Endothelial cell of hepatic sinusoid (primary cell): Measurements from ENCODE around the gene NHEJ1.

Source experiments
- in situ Hi-C: cut with HindIII; loops from 2 replicates; pipeline ENCODE4 v1.10.0; 2017; ENCODE audit warnings: low sequenced_read_pairs

Gene NHEJ1

GRCh38 chr2:219125225-219125885, 35.3 kb downstream of the NHEJ1 start:
- in situ Hi-C loops: no loop called here

DNA sequence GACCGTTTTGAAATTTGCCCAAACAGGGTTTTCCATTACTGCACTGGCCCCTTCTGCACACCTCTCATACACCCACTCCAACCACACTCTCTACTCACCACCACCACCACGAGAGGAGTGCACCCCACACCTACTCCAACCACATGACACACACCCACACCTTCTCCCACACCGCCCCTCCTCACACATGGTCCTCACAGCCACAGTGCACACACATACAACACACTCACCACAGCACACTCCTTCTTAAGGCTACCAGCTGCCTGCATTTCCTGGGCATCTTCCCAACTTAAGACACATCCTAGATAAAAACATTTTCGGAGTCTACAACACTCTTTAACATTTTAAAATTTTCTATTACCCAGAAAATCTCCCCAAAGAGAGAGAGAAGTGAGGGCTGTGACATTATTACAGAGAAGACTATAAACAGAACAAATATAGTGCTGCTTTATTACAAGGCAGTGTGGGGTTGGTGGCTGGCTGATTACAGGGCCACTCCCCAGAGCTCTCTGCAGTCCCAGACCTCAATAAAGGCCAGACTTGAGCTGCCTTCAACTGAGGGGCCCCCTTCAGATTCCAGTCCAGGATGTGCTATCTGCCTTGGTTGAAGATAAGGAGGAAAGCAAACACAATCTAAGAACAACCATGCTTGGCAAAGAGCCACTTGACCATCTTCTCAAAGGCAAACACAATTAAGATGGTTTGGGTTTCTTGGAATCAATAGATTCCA, 36.1 kb downstream of the NHEJ1 start:
- in situ Hi-C loops: no loop called here

- in situ Hi-C loops: no loop called here
These were observed 37.1 kb downstream of the NHEJ1 start for GRCh38 chr2:219123356-219124135.

DNA sequence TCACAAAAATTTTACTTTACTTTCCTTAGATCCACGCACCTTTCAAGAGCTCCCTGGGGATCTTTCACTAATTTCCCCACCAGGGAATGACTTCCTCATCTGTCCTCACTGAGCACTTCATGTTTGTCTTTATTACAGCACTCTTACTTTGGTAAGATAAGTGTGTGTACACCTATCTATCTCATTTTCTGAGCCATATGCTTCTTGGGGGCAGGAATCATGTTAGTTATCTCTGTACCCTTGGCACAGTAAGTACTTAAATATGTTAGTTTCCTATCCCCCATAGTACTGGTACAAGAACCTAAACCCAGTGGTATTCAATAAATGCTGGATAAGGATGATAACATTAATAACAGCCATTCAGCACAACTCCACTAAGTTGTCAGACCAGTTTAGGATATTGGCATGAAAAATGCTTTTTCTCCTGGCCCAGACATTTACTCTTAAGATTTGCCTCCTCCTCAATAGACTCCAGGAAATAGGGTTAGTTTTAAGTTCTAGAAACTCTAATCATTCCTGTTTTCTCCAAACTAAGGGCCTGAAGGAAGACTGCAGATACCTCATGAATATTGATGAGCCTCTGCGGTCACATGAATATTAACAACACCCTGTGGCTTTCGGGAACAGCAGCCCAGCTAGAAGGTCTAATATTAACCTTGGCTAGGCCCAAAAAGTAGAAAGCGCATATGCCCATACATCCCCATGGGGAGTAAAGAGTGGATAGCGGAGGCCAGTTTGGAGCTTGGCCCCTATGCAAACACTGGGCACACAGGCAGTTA, 38.2 kb downstream of the NHEJ1 start:
- in situ Hi-C loops: no loop called here

DNA sequence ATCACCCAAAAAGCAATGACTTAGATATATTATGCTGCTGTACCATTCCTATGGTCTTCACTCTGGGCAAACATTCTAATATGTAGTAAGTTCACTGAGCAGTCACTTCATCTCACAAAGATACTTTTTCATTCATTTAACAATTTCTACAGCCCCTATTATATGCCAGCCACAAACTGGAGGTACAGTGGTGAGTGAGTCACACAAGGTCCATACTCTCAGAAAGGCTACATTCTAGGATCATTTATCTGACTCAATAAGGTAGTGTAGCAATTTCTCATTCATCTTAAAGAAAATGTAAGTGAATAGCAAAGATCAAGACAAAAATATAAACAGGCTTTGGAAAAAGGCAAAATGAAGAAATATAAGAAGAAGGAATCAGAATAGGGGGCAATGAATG, 40.5 kb downstream of the NHEJ1 start:
- in situ Hi-C loops: no loop called here

DNA sequence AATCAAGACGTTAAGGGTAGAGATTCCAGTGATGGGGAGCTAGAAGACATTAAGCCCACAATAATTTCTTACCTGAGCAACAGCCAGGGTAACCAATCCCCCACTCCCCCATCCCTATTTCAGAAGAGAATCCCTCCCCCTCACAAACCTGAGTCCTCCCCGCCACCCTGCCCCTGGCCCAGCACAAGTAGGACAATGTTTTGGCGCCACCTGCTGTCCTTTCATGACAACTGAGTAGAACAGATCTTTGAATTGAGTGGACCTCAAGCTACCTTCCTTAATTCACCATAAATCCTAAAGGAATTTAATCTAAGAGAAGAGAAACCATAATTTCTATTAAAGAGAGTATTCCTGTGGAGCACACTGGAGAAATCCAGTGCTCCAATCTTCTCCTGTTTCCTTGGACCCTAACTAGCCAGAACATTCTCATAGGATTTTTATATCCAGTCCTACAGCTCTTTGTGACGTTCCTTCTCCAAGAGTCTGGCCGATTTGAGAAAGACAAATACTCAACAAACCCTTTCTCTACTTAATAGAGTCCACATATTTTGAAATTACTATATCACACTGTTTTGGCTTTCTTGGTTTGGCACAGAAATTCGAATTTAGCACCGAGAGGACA, 41.1 kb downstream of the NHEJ1 start:
- in situ Hi-C loops: no loop called here

- in situ Hi-C loops: no loop called here
These were observed 42.1 kb downstream of the NHEJ1 start for GRCh38 chr2:219118504-219118903.

- in situ Hi-C loops: no loop called here
These were observed 43.6 kb downstream of the NHEJ1 start for GRCh38 chr2:219116776-219117646.

GRCh38 chr2:219112651-219113338, 47.8 kb downstream of the NHEJ1 start:
- in situ Hi-C loops: no loop called here

- in situ Hi-C loops: no loop called here
These were observed 48.6 kb downstream of the NHEJ1 start for GRCh38 chr2:219112062-219112406.

DNA sequence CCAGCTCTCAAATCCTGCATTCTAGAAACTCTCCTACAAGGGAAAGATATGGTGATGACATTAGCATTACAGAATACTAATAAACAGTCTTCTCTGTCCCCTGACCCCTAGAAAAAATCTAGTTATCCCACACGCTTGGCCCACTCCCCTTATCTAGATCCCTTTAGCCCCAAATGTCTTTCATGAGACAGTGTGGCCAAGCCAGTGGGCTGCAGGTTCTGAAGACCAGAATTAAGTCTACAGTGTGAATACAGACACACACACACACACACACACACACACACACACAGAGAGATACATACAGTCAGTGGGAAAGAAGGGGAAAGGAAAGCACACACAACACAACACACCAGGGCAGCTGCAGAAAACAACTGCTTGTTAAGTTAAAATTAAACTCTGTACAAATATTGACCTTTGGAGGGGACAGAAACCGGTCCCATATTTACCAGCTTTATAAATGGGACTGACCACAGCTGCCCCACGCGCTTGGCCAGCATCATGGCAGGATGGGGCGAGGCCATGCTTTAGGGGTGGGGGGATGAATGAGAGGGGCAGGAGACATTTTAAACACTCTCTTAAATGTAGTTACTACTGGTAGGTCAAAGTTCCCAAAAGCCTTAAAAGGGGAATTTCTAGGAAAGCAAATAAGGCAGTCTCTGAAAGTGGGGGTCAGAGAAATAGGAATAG, 49.1 kb downstream of the NHEJ1 start:
- in situ Hi-C loops: no loop called here

- in situ Hi-C loops: loop anchor here (5.0 kb wide), 1 partner anchor 47 kb away; the partner anchor contains the start of gene IHH
These were observed 51.1 kb downstream of the NHEJ1 start for GRCh38 chr2:219109471-219109870.

DNA sequence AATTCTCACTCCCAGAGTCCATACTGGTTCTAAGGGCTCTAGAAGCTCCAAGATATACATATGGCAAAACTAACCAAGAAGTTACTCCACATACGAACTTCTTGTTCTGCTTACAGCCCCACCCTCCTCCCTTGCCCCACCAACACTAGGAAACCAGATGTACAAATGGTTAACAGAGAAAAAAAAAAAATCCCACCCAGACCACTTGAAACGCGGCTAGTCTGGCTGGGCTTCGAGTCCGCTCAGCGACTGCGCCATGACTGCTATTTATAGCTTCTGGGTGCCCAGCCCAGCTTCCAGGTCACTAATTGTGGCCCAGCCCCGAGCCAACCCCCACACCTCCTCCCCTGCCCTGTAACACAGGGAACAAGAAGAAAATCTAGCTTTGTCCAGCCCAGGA, 52.9 kb downstream of the NHEJ1 start:
- in situ Hi-C loops: loop anchor here (5.0 kb wide), 1 partner anchor 45 kb away; the partner anchor contains the start of gene IHH

DNA sequence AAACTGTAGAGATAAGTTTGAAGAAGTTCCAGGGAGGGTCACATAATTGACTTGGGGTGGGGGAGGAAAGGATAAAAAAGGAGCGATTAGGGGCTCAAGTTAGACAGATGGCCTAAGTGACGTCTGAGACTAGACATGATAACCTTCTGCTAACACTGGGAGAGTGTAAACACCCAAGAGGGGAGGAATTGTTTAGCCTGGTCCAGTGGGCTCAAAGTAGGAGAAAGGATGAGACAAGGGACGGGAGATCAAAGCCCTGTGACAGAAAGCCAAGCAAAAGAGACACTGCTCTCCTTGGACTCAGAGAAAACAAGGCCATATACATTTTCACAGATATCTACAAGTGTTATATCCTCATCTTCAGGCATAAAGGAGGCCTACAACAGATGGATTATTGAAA, 54.4 kb downstream of the NHEJ1 start:
- in situ Hi-C loops: loop anchor here (5.0 kb wide), 1 partner anchor 44 kb away; the partner anchor contains the start of gene IHH

GRCh38 chr2:219104107-219105035, 56.2 kb downstream of the NHEJ1 start:
- in situ Hi-C loops: loop anchor here (5.0 kb wide), 1 partner anchor 42 kb away; the partner anchor contains the start of gene IHH

GRCh38 chr2:219099329-219099728, 61.3 kb downstream of the NHEJ1 start:
- in situ Hi-C loops: no loop called here

- in situ Hi-C loops: no loop called here
These were observed 65.1 kb downstream of the NHEJ1 start for GRCh38 chr2:219095406-219095935.
